ENCODE results near the gene TRAPPC2L. TPM values are rescaled to one million over a fixed set of nuclear protein-coding genes. Genes with fewer than 3 reads are reported as not detected.

The TRAPPC2L gene
- total RNA-seq, 1 experiment from 2014 or later, result 94.1 TPM

DNA sequence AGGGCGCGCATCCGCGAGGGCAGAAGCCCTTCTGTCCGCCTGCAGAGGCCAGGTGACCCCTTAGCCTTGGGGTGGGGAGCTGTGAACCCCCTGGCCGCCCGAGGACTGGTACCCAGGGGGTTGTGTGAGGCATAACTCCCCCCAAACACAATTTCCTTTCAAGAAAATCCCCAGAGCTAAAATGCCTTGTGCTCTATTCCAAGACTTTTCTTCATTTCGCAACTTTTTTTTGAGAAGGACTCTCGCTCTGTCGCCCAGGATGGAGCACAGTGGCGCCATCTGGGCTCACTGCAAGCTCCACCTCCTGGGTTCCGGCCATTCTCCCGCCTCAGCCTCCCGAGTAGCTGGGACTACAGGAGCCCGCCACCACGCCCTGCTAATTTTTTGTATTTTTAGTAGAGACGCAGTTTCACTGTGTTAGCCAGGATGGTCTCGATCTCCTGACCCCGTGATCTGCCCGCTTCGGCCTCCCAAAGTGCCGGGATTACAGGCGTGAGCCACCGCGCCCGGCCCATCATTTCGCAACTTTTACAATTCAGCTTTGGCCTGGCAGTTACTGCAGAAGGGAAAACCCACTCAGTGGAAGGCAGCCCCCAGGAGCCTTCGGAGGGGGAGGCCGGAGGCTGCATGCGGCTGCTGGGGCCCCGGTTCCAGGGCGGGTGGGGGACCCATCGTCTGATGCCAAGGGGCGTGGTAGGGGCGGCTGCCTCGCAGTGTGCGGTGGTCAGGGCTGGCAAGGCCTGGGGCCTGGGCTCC, 44.2 kb upstream of the TRAPPC2L start (continued):
- TF ChIP-seq YY1 (IDR thresholded peaks at IDR 0.05; ENCODE audit: extremely low read depth, insufficient replicate concordance, low read depth, low read length) (no peak), JUND (IDR thresholded peaks at IDR 0.05) (no peak), SIN3A (IDR thresholded peaks at IDR 0.05; ENCODE audit: low read depth) (no peak), CBX3 (IDR thresholded peaks at IDR 0.05; ENCODE audit: low read depth) (no peak), ZBTB33 (IDR thresholded peaks at IDR 0.05; ENCODE audit: extremely low read depth, insufficient replicate concordance, low read length) (peak; percentile 4), MAX (IDR thresholded peaks at IDR 0.05) (no peak)

DNA sequence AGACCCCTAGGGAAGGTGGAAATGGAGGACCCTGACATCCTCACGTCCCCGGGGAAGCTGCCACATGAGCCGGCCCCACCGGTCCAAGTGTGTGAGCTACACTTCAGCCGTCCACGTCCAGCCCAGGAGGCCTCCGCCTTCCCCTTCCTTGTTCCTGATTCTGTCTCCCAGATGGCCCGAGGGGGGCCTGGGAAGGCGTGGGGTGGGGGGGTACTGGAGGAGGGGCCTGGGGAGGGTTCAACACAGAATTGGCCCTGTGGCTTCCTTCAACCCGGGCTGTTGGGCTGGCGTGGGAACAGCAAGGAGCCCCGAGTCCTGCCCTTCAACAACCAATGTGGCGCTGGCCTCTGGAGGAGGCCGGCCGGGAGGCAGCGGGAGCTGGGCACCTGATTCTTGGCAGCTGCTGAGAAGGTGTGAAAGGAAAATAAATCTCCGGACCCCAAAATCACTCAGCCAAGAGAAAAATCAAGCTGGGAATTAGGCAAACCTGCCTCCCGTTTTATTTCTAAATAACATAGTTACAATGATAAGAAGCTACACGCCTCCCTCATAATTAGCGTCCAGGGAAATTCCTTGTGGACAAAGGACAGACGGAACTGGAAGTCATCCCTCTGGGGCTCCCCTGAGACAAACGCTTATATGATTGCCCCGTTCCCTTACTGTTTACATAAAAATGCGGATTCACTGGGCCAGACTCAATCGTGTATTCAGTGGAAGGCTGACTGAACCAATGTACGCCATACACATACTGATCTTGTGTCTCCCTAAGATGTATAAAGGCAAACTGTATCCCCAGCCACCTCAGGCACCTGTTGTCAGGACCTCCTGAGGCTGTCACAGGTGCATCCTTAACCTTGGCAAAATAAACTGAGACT, 43.4 kb upstream of the TRAPPC2L start:
- intact Hi-C loops (cut with micrococcal nuclease), result loop anchor here (2.0 to 10.0 kb wide), 3 partner anchors 241 to 751 kb away; partner anchors contain the start of genes CDH15 and RPL13
- H3K4me3 ChIP-seq (replicated peaks in 1 of 2; ENCODE audit: low read depth in 1 of 2, low read length in 2 of 2), result peak overlapping the region; percentile 72 to 75
- no peak overlapping the region for H2AFZ ChIP-seq (ENCODE audit: low read depth, low read length, poor library complexity, severe bottlenecking)
- peak overlapping the region; percentile 87 for H3K9ac ChIP-seq (ENCODE audit: low read length)
- no peaks in the 10 kb centered on the region for H3K9me3 ChIP-seq (ENCODE audit: control insufficient read depth in 1 of 2, insufficient read depth in 1 of 2, low read depth in 1 of 2, low read length in 2 of 2)
- BruUV-seq (replicated peaks), result no TSS peak
- H3K79me2 ChIP-seq (ENCODE audit: insufficient read depth, low read length), result peaks cover 24% of the 10 kb centered on the region
- peaks cover 0 to 21% of the 10 kb centered on the region in 2 experiments; a peak in 1 of 4 replicates for H3K36me3 ChIP-seq (ENCODE audit: control insufficient read depth in 1 of 2, insufficient read depth in 2 of 2, low read length in 2 of 2)
- ATAC-seq (no peak), DNase-seq (ENCODE audit: low read depth, low spot score) (no peak)
- H3K27me3 ChIP-seq (ENCODE audit: insufficient read depth, low read length), result no peaks in the 10 kb centered on the region
- ChIA-PET CTCF (interaction anchor here (1.2 to 4.9 kb wide), 5 partner anchors 29 to 379 kb away, joined by 4 to 33 read pairs (median 8); partner anchors contain the start of genes GALNS, PIEZO1 and TRAPPC2L), POLR2A (interaction anchor here (2.8 to 3.0 kb wide), 2 partner anchors 358 to 379 kb away, joined by 8 to 11 read pairs; partner anchors contain the start of gene CDH15), RAD21 (ENCODE audit: low non-redundant PET in 1 of 2, low total read pairs in 2 of 2, uncharacterized antibody in 2 of 2, unreplicated experiment in 2 of 2) (no interaction called here)
- H3K27ac ChIP-seq (ENCODE audit: low read depth, low read length), result peak overlapping the region; percentile 100
- peaks cover 22 to 53% of the 10 kb centered on the region in 2 experiments for H3K4me1 ChIP-seq (ENCODE audit: control insufficient read depth in 1 of 2, insufficient read depth in 2 of 2, low read length in 2 of 2)
- H3K9me2 ChIP-seq (ENCODE audit: insufficient read depth), result no peaks in the 10 kb centered on the region
- H4K20me1 ChIP-seq (ENCODE audit: insufficient read depth), result no peaks in the 10 kb centered on the region; the same call in 1 of the 2 replicates
- H3K4me2 ChIP-seq (ENCODE audit: low read length), result peak overlapping the region; percentile 94
- no peak for TF ChIP-seq MAX (IDR thresholded peaks at IDR 0.05)
- no peak for TF ChIP-seq EGR1 (IDR thresholded peaks at IDR 0.05; ENCODE audit: low read depth)
- peak; percentile 73 for TF ChIP-seq POLR2A (IDR thresholded peaks at IDR 0.05; ENCODE audit: borderline replicate concordance, extremely low read depth, insufficient read depth, insufficient read length)
- TF ChIP-seq RAD21 (IDR thresholded peaks at IDR 0.05; ENCODE audit: low read depth), result no peak
- TF ChIP-seq, protein P1, sequence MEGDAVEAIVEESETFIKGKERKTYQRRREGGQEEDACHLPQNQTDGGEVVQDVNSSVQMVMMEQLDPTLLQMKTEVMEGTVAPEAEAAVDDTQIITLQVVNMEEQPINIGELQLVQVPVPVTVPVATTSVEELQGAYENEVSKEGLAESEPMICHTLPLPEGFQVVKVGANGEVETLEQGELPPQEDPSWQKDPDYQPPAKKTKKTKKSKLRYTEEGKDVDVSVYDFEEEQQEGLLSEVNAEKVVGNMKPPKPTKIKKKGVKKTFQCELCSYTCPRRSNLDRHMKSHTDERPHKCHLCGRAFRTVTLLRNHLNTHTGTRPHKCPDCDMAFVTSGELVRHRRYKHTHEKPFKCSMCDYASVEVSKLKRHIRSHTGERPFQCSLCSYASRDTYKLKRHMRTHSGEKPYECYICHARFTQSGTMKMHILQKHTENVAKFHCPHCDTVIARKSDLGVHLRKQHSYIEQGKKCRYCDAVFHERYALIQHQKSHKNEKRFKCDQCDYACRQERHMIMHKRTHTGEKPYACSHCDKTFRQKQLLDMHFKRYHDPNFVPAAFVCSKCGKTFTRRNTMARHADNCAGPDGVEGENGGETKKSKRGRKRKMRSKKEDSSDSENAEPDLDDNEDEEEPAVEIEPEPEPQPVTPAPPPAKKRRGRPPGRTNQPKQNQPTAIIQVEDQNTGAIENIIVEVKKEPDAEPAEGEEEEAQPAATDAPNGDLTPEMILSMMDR (IDR thresholded peaks at IDR 0.05 in 2 of 3, conservative IDR thresholded peaks at IDR 0.05 in 1 of 3; ENCODE audit: borderline replicate concordance in 1 of 3, insufficient read depth in 1 of 3, low read depth in 2 of 3, low read length in 2 of 3), result no peak
- no peak for TF ChIP-seq EZH2 (IDR thresholded peaks at IDR 0.05)
- TF ChIP-seq FOSL1 (IDR thresholded peaks at IDR 0.05; ENCODE audit: low read depth), result no peak
- TF ChIP-seq ZNF274 (IDR thresholded peaks at IDR 0.05; ENCODE audit: low read depth, low read length), result no peak
- TF ChIP-seq SP1 (IDR thresholded peaks at IDR 0.05; ENCODE audit: low read depth), result no peak
- TF ChIP-seq TCF7L2 (IDR thresholded peaks at IDR 0.05; ENCODE audit: borderline replicate concordance, extremely low read depth, insufficient read depth, insufficient read length), result no peak
- TF ChIP-seq YY1 (IDR thresholded peaks at IDR 0.05; ENCODE audit: extremely low read depth, insufficient replicate concordance, low read depth, low read length), result no peak
- TF ChIP-seq POLR2AphosphoS5 (IDR thresholded peaks at IDR 0.05; ENCODE audit: low read depth, low read length), result 0 out of 2 replicates have a peak, but pooled peaks have one; percentile 9
- TF ChIP-seq CEBPB (IDR thresholded peaks at IDR 0.05; ENCODE audit: low read depth), result no peak
- TF ChIP-seq CBX3 (IDR thresholded peaks at IDR 0.05; ENCODE audit: low read depth), result no peak

Measured in HCT116 (cell line).